NB4 (cell line): Measurements from ENCODE around the gene SLC25A2.

Source experiments
- CTCF ChIP-seq: IDR thresholded peaks from one replicate; pipeline ENCODE4 v1.5.1; 2012; ENCODE audit warnings: low read depth, low read length
- POLR2A ChIP-seq: IDR thresholded peaks from 2 replicates; pipeline ENCODE4 v1.6.1; 2011; ENCODE audit warnings: mild to moderate bottlenecking; ENCODE audit not compliant: insufficient read length; ENCODE audit errors: extremely low read depth

- no peak for TF ChIP-seq CTCF
- no peak for TF ChIP-seq POLR2A
Measured at GRCh38 chr5:141298376-141298775, 5.5 kb downstream of the SLC25A2 start.
